NCI-H146 treated with DMSO at 0.1 percent for 48 hours (cell line): ENCODE results near the gene MAP2K6.

Experiments used
- DNase-seq: peaks from one replicate; lab custom pipeline; 2025; ENCODE audit not compliant: unreplicated experiment; lab: John Stamatoyannopoulos, UW

Gene MAP2K6

GRCh38 chr17:69414408-69415274 lies at the start of gene MAP2K6:
TSS of gene MAP2K6 (plus strand) at chr17:69414697. CDS start at chr17:69414985, 288 bp downstream.
- no peak for DNase-seq

GRCh38 chr17:69367298-69367697 lies 47.2 kb upstream of the MAP2K6 start:
- no peak for DNase-seq

GRCh38 chr17:69373069-69373468 lies 41.4 kb upstream of the MAP2K6 start:
- DNase-seq = no peak

- DNase-seq = no peak
Observed at GRCh38 chr17:69375229-69375628, 39.3 kb upstream of the MAP2K6 start.

- no peak for DNase-seq
Observed at GRCh38 chr17:69388822-69389442, 25.6 kb upstream of the MAP2K6 start.

- no peak for DNase-seq
Observed at GRCh38 chr17:69390795-69391501, 23.5 kb upstream of the MAP2K6 start.

- DNase-seq = no peak
Observed at GRCh38 chr17:69401251-69401650, 13.2 kb upstream of the MAP2K6 start.

GRCh38 chr17:69402052-69402451 lies 12.4 kb upstream of the MAP2K6 start:
- no peak for DNase-seq

GRCh38 chr17:69404399-69404798 lies 10.1 kb upstream of the MAP2K6 start:
- DNase-seq = no peak

GRCh38 chr17:69405096-69405495 lies 9.4 kb upstream of the MAP2K6 start:
- DNase-seq = no peak

GRCh38 chr17:69406941-69407340 lies 7.6 kb upstream of the MAP2K6 start:
- DNase-seq = no peak

- no peak for DNase-seq
Observed at GRCh38 chr17:69407759-69408158, 6.7 kb upstream of the MAP2K6 start.

- no peak for DNase-seq
Observed at GRCh38 chr17:69410671-69411070, 3.8 kb upstream of the MAP2K6 start.

GRCh38 chr17:69411766-69412165 lies 2.7 kb upstream of the MAP2K6 start:
- DNase-seq = no peak

- no peak for DNase-seq
Observed at GRCh38 chr17:69412251-69412671, 2.2 kb upstream of the MAP2K6 start.

GRCh38 chr17:69415431-69415830 lies 934 bp downstream of the MAP2K6 start:
- DNase-seq = no peak

GRCh38 chr17:69417545-69418483 lies 3.3 kb downstream of the MAP2K6 start:
- no peak for DNase-seq

- no peak for DNase-seq
Observed at GRCh38 chr17:69418535-69418934, 4.0 kb downstream of the MAP2K6 start.

- no peak for DNase-seq
Observed at GRCh38 chr17:69423450-69423849, 9.0 kb downstream of the MAP2K6 start.

- no peak for DNase-seq
Observed at GRCh38 chr17:69424287-69425041, 10.0 kb downstream of the MAP2K6 start.
